H9 (cell line): ENCODE results near the gene NSUN7. TPM values are rescaled to one million over a fixed set of nuclear protein-coding genes. Genes with fewer than 3 reads are reported as not detected.
A peak's percentile ranks its signal among the peaks of the same experiment; 100 is the strongest.

Experiments
- DNase-seq: peaks from one replicate; pipeline ENCODE4 v3.0.0-alpha.2; 2017
- H2AFZ ChIP-seq: one replicate; pipeline ENCODE4 v1.6.1; 2013; ENCODE audit warnings: mild to moderate bottlenecking, low read length, control low read depth, moderate library complexity
- H2AK5ac ChIP-seq: 2 replicates; pipeline ENCODE4 v1.6.1; 2013; ENCODE audit warnings: low read length, control low read depth, mixed read lengths; ENCODE audit not compliant: insufficient read length
- H2BK120ac ChIP-seq: one replicate; pipeline ENCODE4 v1.6.1; 2013; ENCODE audit warnings: low read depth, mild to moderate bottlenecking, low read length, control low read depth, inconsistent platforms; ENCODE audit not compliant: poor library complexity, severe bottlenecking
- H2BK12ac ChIP-seq: 2 replicates; pipeline ENCODE4 v1.6.1; 2013; ENCODE audit warnings: low read length, control low read depth, mixed read lengths, low read depth; ENCODE audit not compliant: insufficient read length
- H2BK15ac ChIP-seq: 2 replicates; pipeline ENCODE4 v1.6.1; 2013; ENCODE audit warnings: low read depth, low read length, control low read depth
- H2BK20ac ChIP-seq: one replicate; pipeline ENCODE4 v1.6.1; 2013; ENCODE audit warnings: low read depth, mild to moderate bottlenecking, low read length, control low read depth, inconsistent platforms; ENCODE audit not compliant: poor library complexity, severe bottlenecking
- H2BK5ac ChIP-seq: 2 replicates; pipeline ENCODE4 v1.6.1; 2013; ENCODE audit warnings: low read length, control low read depth, mixed read lengths; ENCODE audit not compliant: insufficient read length
- H3K14ac ChIP-seq: 2 replicates; pipeline ENCODE4 v1.6.1; 2013; ENCODE audit warnings: low read length, control low read depth; ENCODE audit not compliant: insufficient read depth
- H3K18ac ChIP-seq: 2 replicates; pipeline ENCODE4 v1.6.1; 2013; ENCODE audit warnings: low read depth, mild to moderate bottlenecking, mixed read lengths, low read length, control low read depth; ENCODE audit not compliant: insufficient read length
- H3K23ac ChIP-seq: 2 replicates; pipeline ENCODE4 v1.6.1; 2013; ENCODE audit warnings: low read length, control low read depth, mixed read lengths, low read depth; ENCODE audit not compliant: insufficient read length
- H3K23me2 ChIP-seq: 2 replicates; pipeline ENCODE4 v1.6.1; 2013; ENCODE audit warnings: low read depth, mild to moderate bottlenecking, mixed read lengths, low read length, control low read depth; ENCODE audit not compliant: insufficient read length, poor library complexity, severe bottlenecking
- H3K27ac ChIP-seq: 2 replicates; pipeline ENCODE4 v1.5.1; 2013; ENCODE audit warnings: low read length, control low read depth, mixed read lengths, low read depth; ENCODE audit not compliant: insufficient read length
- H3K27me3 ChIP-seq: 2 replicates; pipeline ENCODE4 v1.6.1; 2013; ENCODE audit warnings: low read length, control low read depth, inconsistent platforms; ENCODE audit not compliant: insufficient read depth
- H3K4ac ChIP-seq: 2 replicates; pipeline ENCODE4 v1.6.1; 2013; ENCODE audit warnings: low read depth, mild to moderate bottlenecking, control low read depth, inconsistent platforms, low read length, moderate library complexity
- H3K4me1 ChIP-seq: 2 replicates; pipeline ENCODE4 v1.6.1; 2013; ENCODE audit warnings: low read length, control low read depth, inconsistent platforms; ENCODE audit not compliant: insufficient read depth
- H3K4me2 ChIP-seq: 2 replicates; pipeline ENCODE4 v1.6.1; 2013; ENCODE audit warnings: low read length, control low read depth, mixed read lengths; ENCODE audit not compliant: insufficient read length, insufficient read depth
- H3K56ac ChIP-seq: 2 replicates; pipeline ENCODE4 v1.6.1; 2013; ENCODE audit warnings: low read depth, mild to moderate bottlenecking, mixed read lengths, low read length, control low read depth; ENCODE audit not compliant: insufficient read length
- H3K79me1 ChIP-seq: 2 replicates; pipeline ENCODE4 v1.6.1; 2013; ENCODE audit warnings: low read depth, mild to moderate bottlenecking, moderate library complexity, low read length, control low read depth, inconsistent platforms; ENCODE audit not compliant: insufficient read depth, poor library complexity, severe bottlenecking
- H3K79me2 ChIP-seq: 2 replicates; pipeline ENCODE4 v1.6.1; 2013; ENCODE audit warnings: low read length, control low read depth, inconsistent platforms; ENCODE audit not compliant: insufficient read depth
- H3K9ac ChIP-seq: 2 replicates; pipeline ENCODE4 v1.6.1; 2013; ENCODE audit warnings: low read length, control low read depth, mixed read lengths; ENCODE audit not compliant: insufficient read length; ENCODE audit errors: extremely low read depth
- H3K9me3 ChIP-seq: one replicate; pipeline ENCODE4 v1.6.1; 2013; ENCODE audit warnings: low read depth, low read length, inconsistent platforms; ENCODE audit not compliant: control insufficient read depth
- H3T11ph ChIP-seq: one replicate; pipeline ENCODE4 v1.6.1; 2013; ENCODE audit warnings: mild to moderate bottlenecking, low read length, control low read depth, inconsistent platforms
- H4K20me1 ChIP-seq: one replicate; pipeline ENCODE4 v1.6.1; 2013; ENCODE audit not compliant: control insufficient read depth, insufficient read length, insufficient read depth
- H4K5ac ChIP-seq: 2 replicates; pipeline ENCODE4 v1.6.1; 2013; ENCODE audit warnings: low read depth, mild to moderate bottlenecking, mixed read lengths, low read length, control low read depth; ENCODE audit not compliant: insufficient read length
- H4K8ac ChIP-seq: replicated peaks from 2 replicates; pipeline ENCODE4 v1.6.1; 2013; ENCODE audit warnings: low read length, control low read depth, mixed read lengths, low read depth; ENCODE audit not compliant: insufficient read length
- H4K91ac ChIP-seq: 2 replicates; pipeline ENCODE4 v1.6.1; 2013; ENCODE audit warnings: low read depth, mild to moderate bottlenecking, moderate library complexity, mixed read lengths, low read length, control low read depth; ENCODE audit not compliant: insufficient read length
- H3K27ac Mint-ChIP-seq, 3 experiments: 2 replicates in 2 of 3; 3 replicates in 1 of 3; pipeline ENCODE4 v1.8.0; 2020 to 2021; ENCODE audit warnings: mixed read lengths in 3 of 3, mild to moderate bottlenecking in 1 of 3, moderate library complexity in 1 of 3
- H3K27me3 Mint-ChIP-seq: 2 replicates; pipeline ENCODE4 v1.8.0; 2021; ENCODE audit warnings: low read depth, mild to moderate bottlenecking, moderate library complexity, mixed read lengths
- H3K36me3 Mint-ChIP-seq, 3 experiments: 2 replicates in 2 of 3; 3 replicates in 1 of 3; pipeline ENCODE4 v1.8.0; 2020 to 2021; ENCODE audit warnings: low read depth in 3 of 3, mixed read lengths in 3 of 3; ENCODE audit not compliant: insufficient read depth in 1 of 3
- H3K4me1 Mint-ChIP-seq, 2 experiments: 2 replicates each; pipeline ENCODE4 v1.8.0; 2020; ENCODE audit warnings: mixed read lengths in 2 of 2
- H3K4me3 Mint-ChIP-seq, 2 experiments: 2 replicates in 1 of 2; 3 replicates in 1 of 2; pipeline ENCODE4 v1.8.0; 2020 to 2021; ENCODE audit warnings: mild to moderate bottlenecking in 2 of 2, mixed read lengths in 2 of 2, moderate library complexity in 1 of 2
- H3K9me3 Mint-ChIP-seq, 2 experiments: 2 replicates in 1 of 2; 3 replicates in 1 of 2; pipeline ENCODE4 v1.8.0; 2020; ENCODE audit warnings: mild to moderate bottlenecking in 2 of 2, mixed read lengths in 2 of 2, moderate library complexity in 1 of 2
- CTCF ChIP-seq: fragments of 200-600 bp; sonication (generic); conservative IDR thresholded peaks from 3 replicates; pipeline ENCODE4 v1.8.0; 2021; ENCODE audit warnings: antibody characterized with exemption, mild to moderate bottlenecking
- WGBS: extraction: QIAGEN DNeasy Blood & Tissue Kit; methylation state at CpG from one replicate; pipeline ENCODE4 v1.1.7; 2013; ENCODE audit warnings: missing lambda C conversion rate, low lambda C conversion rate, mixed read lengths; ENCODE audit not compliant: insufficient read length; ENCODE audit errors: extremely low coverage; 5-methylcytosine and 5-hydroxymethylcytosine counted together
- total RNA-seq: library from RNA; stranded (reverse); gene quantifications from 2 replicates; pipeline ENCODE4 v1.2.1, GENCODE V29; 2021

The NSUN7 gene
- total RNA-seq, 1 experiment from 2014 or later: 15.9 TPM

GRCh38 chr4:40843696-40844095, 93.9 kb downstream of the NSUN7 start:
- Histone ChIP-seq H3K14ac (no peak overlapping the region), H3K9ac (no peak overlapping the region), H3K27me3 (no peaks in the 10 kb centered on the region), H2BK12ac (no peak overlapping the region), H3K18ac (no peak overlapping the region), H3K4me2 (no peak overlapping the region), H3K4ac (no peak overlapping the region), H4K8ac (no peak overlapping the region), H2AFZ (no peak overlapping the region), H2BK20ac (no peak overlapping the region), H2BK120ac (no peak overlapping the region), H4K91ac (no peak overlapping the region), H3K56ac (no peak overlapping the region), H3K23me2 (no peaks in the 10 kb centered on the region), H2BK5ac (no peak overlapping the region), H3K79me2 (peaks cover 9% of the 10 kb centered on the region; the same call in 1 of the 2 replicates), H4K5ac (no peak overlapping the region), H3K23ac (no peak overlapping the region), H3K79me1 (no peaks in the 10 kb centered on the region), H3K27ac (no peak overlapping the region), H2BK15ac (no peak overlapping the region), H3K4me1 (peaks cover 5% of the 10 kb centered on the region; the same call in 1 of the 2 replicates), H4K20me1 (no peaks in the 10 kb centered on the region), H3K9me3 (no peaks in the 10 kb centered on the region), H3T11ph (no peak overlapping the region), H2AK5ac (no peak overlapping the region)
- Mint-ChIP-seq H3K36me3 (peaks cover 0 to 8% (median 2%) of the 10 kb centered on the region in 3 experiments; a peak in 5 of 7 replicates), H3K4me1 (peaks cover 40 to 43% of the 10 kb centered on the region in 2 experiments), H3K27ac (no peak overlapping the region), H3K9me3 (no peaks in the 10 kb centered on the region), H3K27me3 (no peaks in the 10 kb centered on the region), H3K4me3 (no peak overlapping the region)
- peak; percentile 60 for TF ChIP-seq CTCF
- WGBS: no CpG with 5 or more reads among the region's 1 CpG
- peak; percentile 41 for DNase-seq
